ENCODE results near the gene ALPI.

DNA sequence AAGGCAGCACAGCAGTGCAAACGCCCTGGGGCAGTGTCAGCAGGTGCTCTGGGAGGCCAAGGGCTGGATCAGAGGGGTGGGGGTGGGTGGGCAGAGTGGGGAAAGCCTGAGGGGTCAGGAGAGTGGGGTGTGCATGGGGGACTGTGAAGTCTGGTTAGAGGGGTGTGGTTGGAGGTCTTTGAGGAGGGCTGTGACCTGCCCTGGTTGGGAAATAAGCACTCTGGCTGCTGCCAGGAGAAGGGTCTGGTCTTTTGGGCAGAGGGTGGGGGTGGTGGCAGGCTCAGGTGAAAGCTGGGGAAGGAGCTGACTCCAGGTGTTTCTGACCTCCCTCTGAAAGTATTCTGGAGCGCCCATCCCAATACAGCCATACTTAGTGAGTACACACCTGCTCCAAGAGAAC is 4.2 kb downstream of the ALPI start:
- TF ChIP-seq GLIS3 (CRISPR knock-in tag; IDR thresholded peaks at IDR 0.05) (no peak), PATZ1 (CRISPR knock-in tag; IDR thresholded peaks at IDR 0.05; ENCODE audit: borderline replicate concordance) (no peak), ESRRG (CRISPR knock-in tag; IDR thresholded peaks at IDR 0.05) (no peak), BACH2 (CRISPR knock-in tag; IDR thresholded peaks at IDR 0.05; ENCODE audit: borderline replicate concordance) (no peak), ZFP30 (CRISPR knock-in tag; IDR thresholded peaks at IDR 0.05) (no peak), OSR1 (CRISPR knock-in tag; IDR thresholded peaks at IDR 0.05) (no peak), PPARA (CRISPR knock-in tag; IDR thresholded peaks at IDR 0.05; ENCODE audit: borderline replicate concordance) (no peak), ZNF8 (CRISPR knock-in tag; IDR thresholded peaks at IDR 0.05) (no peak), ISL1 (CRISPR knock-in tag; IDR thresholded peaks at IDR 0.05) (no peak), CSRNP3 (CRISPR knock-in tag; IDR thresholded peaks at IDR 0.05) (no peak), ZFP3 (CRISPR knock-in tag; IDR thresholded peaks at IDR 0.05) (no peak)
